Natural killer cell (primary cell): ENCODE measurements around the gene AATF. TPM values are rescaled to one million over a fixed set of nuclear protein-coding genes. Genes with fewer than 3 reads are reported as not detected.

Experiments
- ATAC-seq, 3 donors: fragments of 150-1000 bp in 2 of 3; fragments of 200-7000 bp in 1 of 3; cut with Tn5 transposase; 1 replicate in 1 of 3; 2 replicates in 2 of 3; pipeline ENCODE4 v1.10.0; 2021; ENCODE audit warnings: mild to moderate bottlenecking in 2 of 3, moderate library complexity in 2 of 3
- DNase-seq, 2 donors: peaks; one replicate each; pipeline versions ENCODE4 v3.0.0 to v3.0.0-alpha.2; 2013 to 2021; ENCODE audit warnings: mixed read lengths in 1 of 2
- H3K27ac ChIP-seq: one replicate; pipeline ENCODE4 v1.5.1; 2013; ENCODE audit warnings: mild to moderate bottlenecking, low read length
- H3K27me3 ChIP-seq: one replicate; pipeline ENCODE4 v1.6.1; 2013; ENCODE audit warnings: low read length; ENCODE audit not compliant: control insufficient read depth, insufficient read depth
- H3K36me3 ChIP-seq: one replicate; pipeline ENCODE4 v1.6.1; 2013; ENCODE audit warnings: low read length; ENCODE audit not compliant: control insufficient read depth, insufficient read depth
- H3K4me1 ChIP-seq: one replicate; pipeline ENCODE4 v1.6.1; 2013; ENCODE audit warnings: low read length; ENCODE audit not compliant: control insufficient read depth, insufficient read depth
- H3K4me3 ChIP-seq: one replicate; pipeline ENCODE4 v1.5.1; 2013; ENCODE audit warnings: low read length
- H3K9me3 ChIP-seq: one replicate; pipeline ENCODE4 v1.6.1; 2013; ENCODE audit warnings: low read length; ENCODE audit not compliant: control insufficient read depth, insufficient read depth
- H3K27ac Mint-ChIP-seq, 2 donors: one replicate each; pipeline ENCODE4 v1.8.0; 2022; ENCODE audit warnings: mild to moderate bottlenecking in 2 of 2, mixed read lengths in 2 of 2, moderate library complexity in 1 of 2
- H3K27me3 Mint-ChIP-seq, 2 donors: one replicate each; pipeline ENCODE4 v1.8.0; 2022; ENCODE audit warnings: low read depth in 2 of 2, mixed read lengths in 2 of 2
- H3K36me3 Mint-ChIP-seq: one replicate; pipeline ENCODE4 v1.8.0; 2022; ENCODE audit warnings: mixed read lengths
- H3K4me1 Mint-ChIP-seq, 2 donors: one replicate each; pipeline ENCODE4 v1.8.0; 2022; ENCODE audit warnings: mixed read lengths in 2 of 2
- H3K4me3 Mint-ChIP-seq: one replicate; pipeline ENCODE4 v1.8.0; 2022; ENCODE audit warnings: mild to moderate bottlenecking, moderate library complexity, mixed read lengths
- H3K9me3 Mint-ChIP-seq, 2 donors: one replicate each; pipeline ENCODE4 v1.8.0; 2022; ENCODE audit warnings: mixed read lengths in 2 of 2
- CTCF ChIP-seq: fragments of 200-600 bp; IDR thresholded peaks from one replicate; pipeline ENCODE4 v1.8.0; 2022; ENCODE audit warnings: antibody characterized with exemption
- WGBS: methylation state at CpG from one replicate; pipeline ENCODE4 v1.1.7; 2013; ENCODE audit warnings: missing lambda C conversion rate; ENCODE audit not compliant: insufficient coverage; 5-methylcytosine and 5-hydroxymethylcytosine counted together
- intact Hi-C: fragments of 100-400 bp; cut with micrococcal nuclease; formaldehyde crosslinking; loops from one replicate; pipeline ENCODE4 v1.14.2; 2022
- total RNA-seq, 4 donors: library from RNA; stranded (reverse); fragments of 120-200 nt in 1 of 4; gene quantifications; one replicate each; pipeline versions ENCODE4 v1.2.3 to v1.2.4, GENCODE V29; 2013 to 2022

The AATF gene
- total RNA-seq, 3 donors from 2014 or later (not counting 1 experiment from before 2014, with no cell fraction given) = 60.1 to 67.2 (median 63.2) TPM

- no peak overlapping the region for H3K27ac ChIP-seq
- Mint-ChIP-seq H3K36me3 (no peaks in the 10 kb centered on the region), H3K4me3 (no peak overlapping the region), H3K27ac (no peak overlapping the region), H3K9me3 (no peaks in the 10 kb centered on the region), H3K4me1 (peaks cover 23 to 31% of the 10 kb centered on the region in 2 donors), H3K27me3 (no peaks in the 10 kb centered on the region)
- TF ChIP-seq CTCF = no peak
- ATAC-seq (no peak), DNase-seq (no peak)
- H3K9me3 ChIP-seq = no peaks in the 10 kb centered on the region
- H3K36me3 ChIP-seq = peaks cover 16% of the 10 kb centered on the region
- H3K4me1 ChIP-seq = no peaks in the 10 kb centered on the region
- H3K27me3 ChIP-seq = no peaks in the 10 kb centered on the region
- intact Hi-C loops = no loop called here
- 100% methylated on average over 1 of the region's 1 CpG for WGBS
- no peak overlapping the region for H3K4me3 ChIP-seq
These were observed 68.7 kb downstream of the AATF start for GRCh38 chr17:37017404-37017803.

GRCh38 chr17:37019117-37019740 lies 70.5 kb downstream of the AATF start:
- ATAC-seq = no peak
- peaks cover 13 to 16% of the 10 kb centered on the region in 2 donors for H3K4me1 Mint-ChIP-seq
- Histone ChIP-seq H3K27me3 (no peaks in the 10 kb centered on the region), H3K36me3 (peaks cover 28% of the 10 kb centered on the region), H3K4me3 (no peak overlapping the region), H3K9me3 (no peaks in the 10 kb centered on the region), H3K27ac (no peak overlapping the region), H3K4me1 (no peaks in the 10 kb centered on the region)
- H3K36me3 Mint-ChIP-seq = peaks cover 5% of the 10 kb centered on the region
- WGBS = 94% methylated on average over 3 of the region's 3 CpGs
- no peaks in the 10 kb centered on the region for H3K9me3 Mint-ChIP-seq
- no peaks in the 10 kb centered on the region for H3K27me3 Mint-ChIP-seq
- intact Hi-C loops = no loop called here
- no peak for TF ChIP-seq CTCF
- H3K4me3 Mint-ChIP-seq = no peak overlapping the region
- DNase-seq = no peak
- H3K27ac Mint-ChIP-seq = no peak overlapping the region

- no peak overlapping the region for H3K27ac Mint-ChIP-seq
- intact Hi-C loops = no loop called here
- no peaks in the 10 kb centered on the region for H3K27me3 Mint-ChIP-seq
- H3K9me3 Mint-ChIP-seq = no peaks in the 10 kb centered on the region
- 100% methylated on average over 1 of the region's 4 CpGs for WGBS
- H3K27ac ChIP-seq = no peak overlapping the region
- peaks cover 8 to 12% of the 10 kb centered on the region in 2 donors for H3K4me1 Mint-ChIP-seq
- no peaks in the 10 kb centered on the region for H3K27me3 ChIP-seq
- H3K36me3 Mint-ChIP-seq = peaks cover 5% of the 10 kb centered on the region
- no peak for ATAC-seq
- H3K36me3 ChIP-seq = peaks cover 28% of the 10 kb centered on the region
- H3K9me3 ChIP-seq = no peaks in the 10 kb centered on the region
- H3K4me3 Mint-ChIP-seq = no peak overlapping the region
- H3K4me3 ChIP-seq = no peak overlapping the region
- DNase-seq = no peak
- no peaks in the 10 kb centered on the region for H3K4me1 ChIP-seq
- no peak for TF ChIP-seq CTCF
These were observed 71.0 kb downstream of the AATF start for GRCh38 chr17:37019741-37020129.

- H3K36me3 ChIP-seq = peaks cover 27% of the 10 kb centered on the region
- Mint-ChIP-seq H3K27ac (no peak overlapping the region), H3K27me3 (no peaks in the 10 kb centered on the region)
These were observed 75.5 kb downstream of the AATF start for GRCh38 chr17:37024181-37024637.

More at GRCh38 chr17:37024181-37024637, 75.5 kb downstream of the AATF start:
- H3K4me1 Mint-ChIP-seq = peaks cover 0 to 13% of the 10 kb centered on the region in 2 donors
- peaks cover 5% of the 10 kb centered on the region for H3K36me3 Mint-ChIP-seq
- intact Hi-C loops = no loop called here
- no peaks in the 10 kb centered on the region for H3K9me3 ChIP-seq
- WGBS = 84% methylated on average over 3 of the region's 3 CpGs
- no peak overlapping the region for H3K4me3 Mint-ChIP-seq
- H3K27me3 ChIP-seq = no peaks in the 10 kb centered on the region
- H3K4me1 ChIP-seq = no peaks in the 10 kb centered on the region
- no peak for ATAC-seq
- TF ChIP-seq CTCF = no peak
- no peak overlapping the region for H3K4me3 ChIP-seq
- H3K9me3 Mint-ChIP-seq = no peaks in the 10 kb centered on the region
- H3K27ac ChIP-seq = no peak overlapping the region
- DNase-seq = no peak
